Heart right ventricle (tissue), 16 donors: Measurements from ENCODE around the gene RPL23. TPM values are rescaled to one million over a fixed set of nuclear protein-coding genes. Genes with fewer than 3 reads are reported as not detected.
A peak's percentile ranks its signal among the peaks of the same experiment; 100 is the strongest.

Experiments used
- ATAC-seq, 8 donors: fragments of 200-7000 bp; cut with Tn5 transposase; one replicate each; pipeline ENCODE4 v1.9.1; 2020; ENCODE audit warnings: mild to moderate bottlenecking in 8 of 8, moderate library complexity in 8 of 8, moderate number of reproducible peaks in 1 of 8
- DNase-seq, 2 donors: peaks; one replicate each; pipeline ENCODE4 v3.0.0-alpha.2; 2020
- H3K27ac ChIP-seq, 10 donors: fragments of 200-600 bp; sonication (generic) in 2 of 10; one replicate each; pipeline versions ENCODE4 v1.5.0 to v1.8.0; 2020 to 2022; ENCODE audit warnings: mild to moderate bottlenecking in 3 of 10
- H3K27me3 ChIP-seq, 7 donors: fragments of 200-600 bp; one replicate each; pipeline ENCODE4 v1.8.0; 2021 to 2022; ENCODE audit warnings: mild to moderate bottlenecking in 2 of 7
- H3K36me3 ChIP-seq, 9 donors: fragments of 200-600 bp; sonication (generic) in 1 of 9; one replicate each; pipeline versions ENCODE4 v1.5.0 to v1.8.0; 2020 to 2022; ENCODE audit warnings: mild to moderate bottlenecking in 2 of 9
- H3K4me1 ChIP-seq, 9 donors: fragments of 200-600 bp; sonication (generic) in 1 of 9; one replicate each; pipeline versions ENCODE4 v1.5.0 to v1.8.0; 2020 to 2022; ENCODE audit warnings: mild to moderate bottlenecking in 4 of 9
- H3K4me3 ChIP-seq, 10 donors: fragments of 200-600 bp; sonication (generic) in 2 of 10; one replicate each; pipeline versions ENCODE4 v1.5.0 to v1.8.0; 2020 to 2022; ENCODE audit warnings: mild to moderate bottlenecking in 7 of 10, moderate library complexity in 2 of 10
- H3K9me3 ChIP-seq, 11 donors: fragments of 200-600 bp in 10 of 11; sonication (generic) in 2 of 11; one replicate each; pipeline versions ENCODE4 v1.5.0 to v1.8.0; 2013 to 2022; ENCODE audit warnings: mild to moderate bottlenecking in 2 of 11, control low read depth in 1 of 11, moderate library complexity in 1 of 11
- CTCF ChIP-seq, 9 donors: fragments of 200-600 bp; sonication (generic) in 2 of 9; IDR thresholded peaks; one replicate each; pipeline versions ENCODE4 v1.5.0 to v1.8.0; 2021 to 2022; ENCODE audit warnings: antibody characterized with exemption in 9 of 9, mild to moderate bottlenecking in 5 of 9, moderate library complexity in 1 of 9
- WGBS, 2 donors: extraction: QIAGEN DNeasy Blood & Tissue Kit; methylation state at CpG; one replicate each; pipeline ENCODE4 v1.1.7; 2013; ENCODE audit warnings: inconsistent platforms in 1 of 2; 5-methylcytosine and 5-hydroxymethylcytosine counted together
- intact Hi-C, 10 donors: fragments of 100-400 bp; cut with DNase I; formaldehyde crosslinking; loops; one replicate each; pipeline versions ENCODE4 v1.11.1 to v1.14.2; 2022
- polyA plus RNA-seq, 2 donors: library from polyadenylated mRNA; stranded (reverse); fragments of 200-250 nt; gene quantifications; one replicate each; pipeline ENCODE4 v1.2.3, GENCODE V29; 2013
- total RNA-seq, 10 donors: library from RNA; stranded (reverse); fragmentation: NEBNext Ultra II Directional in 3 of 10; extraction: Animal tissue kit (Norgen Biotek cat#: 25700) in 3 of 10; gene quantifications; one replicate each; pipeline versions ENCODE4 v1.2.1 to v1.2.4, GENCODE V29; 2021 to 2023
- donor health status: Arrhythmogenic right ventricular cardiomyopathy.
- donor health status: ischemic (EF 13 %, LVEDD 7.1; RV severe dilation, severe dysfunction).
- donor health status: healthy with polysubstance abuse.
- donor health status: DM: no; HTN: yes; CAD: no.
- donor health status: DM: no; HTN: no; CAD: no.
- donor health status: ischemic (EF 25% LVEDD 6.9; RV normal size, moderate dysfunction).
- donor health status: ischemic (EF 25% LVEDD 5.7; RV mildly dilated, moderate dysfunction).
- donor health status: healthy.
- donor health status: DM: yes; HTN: yes; CAD: no.
- donor health status: Ischemic cardiomyopathy.
- donor health status: ischemic (EF 35%, LVEDD 5.7; RV mildly dilated, moderate dysfunction).
- donor health status: nonischemic (EF 11% LVEDD 7.7; RV severe dilation, severe dysfunction).
- donor health status: DM: yes; HTN: yes; CAD: no.
- donor health status: PGD.
- donor health status: ischemic (EF 29% LVEDD 5.4; RV normal size, mild dysfunction).
- donor health status: nonischemic (EF 23%, LVEDD 6.1; RV moderate dilation, normal function).

Gene RPL23
- total and polyA plus RNA-seq, 12 donors: 725 to 2,733 (median 850) TPM

- no peaks in the 10 kb centered on the region for H3K27me3 ChIP-seq
- H3K4me3 ChIP-seq: peak within 1 kb of the TSS; percentile 75 to 99 (median 94)
- WGBS, 2 donors: 0 to 1% methylated on average over 59 to 73 of the region's 73 CpGs
- H3K27ac ChIP-seq: peak within 1 kb of the TSS; percentile 85 to 99 (median 95)
- H3K9me3 ChIP-seq: no peaks in the 10 kb centered on the region
- intact Hi-C loops: loop anchor here in 7 of 10 donors (2.0 to 10.0 kb wide), 9 partner anchors 38 to 285 kb away; partner anchors contain the start of genes FBXO47 (in 3 of the 7) and PLXDC1 (in 3 of the 7)
- TF ChIP-seq CTCF (IDR thresholded peaks at IDR 0.05): no peak
- DNase-seq: peak; percentile 90
- H3K36me3 ChIP-seq: peaks cover 0 to 19% (median 0%) of the 10 kb centered on the region in 9 donors
- ATAC-seq: peak; percentile 83 to 91 (median 87)
- peaks cover 21 to 57% (median 49%) of the 10 kb centered on the region in 9 donors for H3K4me1 ChIP-seq
Measured at GRCh38 chr17:38869526-38870258, 16.2 kb upstream of the RPL23 start, which contains the start of gene LASP1. Gene LASP1, plus strand, starts transcription at chr17:38870058. Its CDS starts 132 bp downstream, at chr17:38870190.

DNA sequence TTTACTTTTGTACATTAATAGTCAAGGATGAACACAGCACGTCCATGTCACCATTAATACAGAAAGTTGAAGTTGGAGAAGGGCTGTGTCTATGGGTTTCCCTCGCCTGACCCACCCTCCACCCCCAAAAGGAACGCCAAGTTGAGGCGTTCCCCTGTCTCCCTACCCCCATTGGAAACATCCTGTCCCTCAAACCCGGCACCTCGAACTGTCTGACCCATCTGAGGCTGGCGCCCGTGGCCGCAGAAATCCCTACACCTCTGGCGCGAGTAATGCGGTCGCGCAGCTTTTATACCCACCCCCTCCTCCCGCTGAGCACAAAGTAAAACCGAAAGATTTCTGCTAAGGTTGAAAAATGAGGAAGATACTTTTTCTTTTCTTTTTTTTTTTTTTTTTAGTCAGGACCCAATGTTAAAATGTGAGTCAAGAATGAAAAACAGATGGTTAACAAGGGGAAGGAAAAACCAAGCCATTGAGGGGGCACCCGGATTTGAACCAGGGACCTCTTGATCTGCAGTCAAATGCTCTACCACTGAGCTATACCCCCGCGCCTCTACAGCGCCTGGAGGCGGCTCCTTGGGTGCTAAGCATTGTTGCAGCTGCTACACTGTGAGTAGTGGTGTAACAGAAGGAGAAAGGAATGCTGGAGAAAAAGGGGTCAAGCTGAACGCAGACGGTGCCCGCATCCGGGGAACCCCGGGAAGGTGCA, 15.4 kb upstream of the RPL23 start:
- Histone ChIP-seq H3K27ac (peak overlapping the region; percentile 85 to 99 (median 95)), H3K27me3 (no peaks in the 10 kb centered on the region), H3K9me3 (no peaks in the 10 kb centered on the region), H3K4me1 (peaks cover 14 to 50% (median 41%) of the 10 kb centered on the region in 9 donors), H3K36me3 (peaks cover 0 to 16% (median 0%) of the 10 kb centered on the region in 9 donors), H3K4me3 (peak overlapping the region; percentile 75 to 99 (median 94))
- 1 to 2% methylated on average over 26 of the region's 26 CpGs for WGBS, 2 donors
- TF ChIP-seq CTCF (IDR thresholded peaks at IDR 0.05): peak in 4 of 9 donors; percentile 7 to 53 (median 47)
- peak; percentile 85 to 92 for DNase-seq
- ATAC-seq: peak; percentile 72 to 87 (median 80)
- intact Hi-C loops: loop anchor here in 2 of 10 donors (2.0 to 5.0 kb wide), 2 partner anchors 53 to 98 kb away; partner anchors contain the start of gene FBXO47 (in 1 of the 2)

- DNase-seq: peak; percentile 67 to 72
- H3K36me3 ChIP-seq: peaks cover 0 to 10% (median 0%) of the 10 kb centered on the region in 9 donors
- no peak for TF ChIP-seq CTCF (IDR thresholded peaks at IDR 0.05)
- H3K9me3 ChIP-seq: no peaks in the 10 kb centered on the region
- intact Hi-C loops: loop anchor here in 2 of 10 donors (2.0 to 5.0 kb wide), 2 partner anchors 54 to 99 kb away; partner anchors contain the start of gene FBXO47 (in 1 of the 2)
- ATAC-seq: peak in 6 of 8 donors; percentile 1 to 27 (median 5)
- H3K4me3 ChIP-seq: peak overlapping the region; percentile 75 to 99 (median 94)
- H3K27ac ChIP-seq: peak overlapping the region; percentile 85 to 99 (median 95)
- 15 to 20% methylated on average over 25 of the region's 25 CpGs for WGBS, 2 donors
- H3K27me3 ChIP-seq: no peaks in the 10 kb centered on the region
- H3K4me1 ChIP-seq: peaks cover 9 to 42% (median 34%) of the 10 kb centered on the region in 9 donors
Measured at GRCh38 chr17:38867968-38868816, 14.7 kb upstream of the RPL23 start.
